PC-3 (cell line): ENCODE results near the gene UFD1.

Experiments used
- EZH2 ChIP-seq: fragments of 300-600 bp; sonication (generic); IDR thresholded peaks from one replicate; pipeline ENCODE4 v1.6.1; 2017; ENCODE audit warnings: antibody characterized with exemption, mild to moderate bottlenecking, low read length; ENCODE audit not compliant: unreplicated experiment
- EZH2phosphoT487 ChIP-seq: fragments of 300-600 bp; sonication (generic); IDR thresholded peaks from 2 replicates; pipeline ENCODE4 v1.6.1; 2018; ENCODE audit warnings: mild to moderate bottlenecking, antibody characterized with exemption, low read length, borderline replicate concordance
- TF ChIP-seq, protein P1 (sequence below): fragments of 300-600 bp; sonication (generic); conservative IDR thresholded peaks from 2 replicates; pipeline ENCODE4 v1.5.1; 2017; ENCODE audit warnings: antibody characterized with exemption, low read depth, mild to moderate bottlenecking, low read length

GRCh38 chr22:19448739-19449421, 30.1 kb downstream of the UFD1 start:
- TF ChIP-seq EZH2 (no peak), EZH2phosphoT487 (no peak)
- TF ChIP-seq, protein P1, sequence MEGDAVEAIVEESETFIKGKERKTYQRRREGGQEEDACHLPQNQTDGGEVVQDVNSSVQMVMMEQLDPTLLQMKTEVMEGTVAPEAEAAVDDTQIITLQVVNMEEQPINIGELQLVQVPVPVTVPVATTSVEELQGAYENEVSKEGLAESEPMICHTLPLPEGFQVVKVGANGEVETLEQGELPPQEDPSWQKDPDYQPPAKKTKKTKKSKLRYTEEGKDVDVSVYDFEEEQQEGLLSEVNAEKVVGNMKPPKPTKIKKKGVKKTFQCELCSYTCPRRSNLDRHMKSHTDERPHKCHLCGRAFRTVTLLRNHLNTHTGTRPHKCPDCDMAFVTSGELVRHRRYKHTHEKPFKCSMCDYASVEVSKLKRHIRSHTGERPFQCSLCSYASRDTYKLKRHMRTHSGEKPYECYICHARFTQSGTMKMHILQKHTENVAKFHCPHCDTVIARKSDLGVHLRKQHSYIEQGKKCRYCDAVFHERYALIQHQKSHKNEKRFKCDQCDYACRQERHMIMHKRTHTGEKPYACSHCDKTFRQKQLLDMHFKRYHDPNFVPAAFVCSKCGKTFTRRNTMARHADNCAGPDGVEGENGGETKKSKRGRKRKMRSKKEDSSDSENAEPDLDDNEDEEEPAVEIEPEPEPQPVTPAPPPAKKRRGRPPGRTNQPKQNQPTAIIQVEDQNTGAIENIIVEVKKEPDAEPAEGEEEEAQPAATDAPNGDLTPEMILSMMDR = no peak
